Natural killer cell (primary cell): ENCODE measurements around the gene TIMM23. TPM values are rescaled to one million over a fixed set of nuclear protein-coding genes. Genes with fewer than 3 reads are reported as not detected.
A peak's percentile ranks its signal among the peaks of the same experiment; 100 is the strongest.
"Not testable (repeated sequence)": the region's sequence is repeated elsewhere in the genome, so short reads cannot be mapped to it uniquely, and the experiment has no call there.

ENCODE experiments used
- ATAC-seq, 3 donors: fragments of 150-1000 bp in 2 of 3; fragments of 200-7000 bp in 1 of 3; cut with Tn5 transposase; 1 replicate in 1 of 3; 2 replicates in 2 of 3; pipeline ENCODE4 v1.10.0; 2021; ENCODE audit warnings: mild to moderate bottlenecking in 2 of 3, moderate library complexity in 2 of 3
- DNase-seq, 2 donors: peaks; one replicate each; pipeline versions ENCODE4 v3.0.0 to v3.0.0-alpha.2; 2013 to 2021; ENCODE audit warnings: mixed read lengths in 1 of 2
- H3K27ac ChIP-seq: one replicate; pipeline ENCODE4 v1.5.1; 2013; ENCODE audit warnings: mild to moderate bottlenecking, low read length
- H3K27me3 ChIP-seq: one replicate; pipeline ENCODE4 v1.6.1; 2013; ENCODE audit warnings: low read length; ENCODE audit not compliant: control insufficient read depth, insufficient read depth
- H3K36me3 ChIP-seq: one replicate; pipeline ENCODE4 v1.6.1; 2013; ENCODE audit warnings: low read length; ENCODE audit not compliant: control insufficient read depth, insufficient read depth
- H3K4me1 ChIP-seq: one replicate; pipeline ENCODE4 v1.6.1; 2013; ENCODE audit warnings: low read length; ENCODE audit not compliant: control insufficient read depth, insufficient read depth
- H3K4me3 ChIP-seq: one replicate; pipeline ENCODE4 v1.5.1; 2013; ENCODE audit warnings: low read length
- H3K9me3 ChIP-seq: one replicate; pipeline ENCODE4 v1.6.1; 2013; ENCODE audit warnings: low read length; ENCODE audit not compliant: control insufficient read depth, insufficient read depth
- H3K27ac Mint-ChIP-seq, 2 donors: one replicate each; pipeline ENCODE4 v1.8.0; 2022; ENCODE audit warnings: mild to moderate bottlenecking in 2 of 2, mixed read lengths in 2 of 2, moderate library complexity in 1 of 2
- H3K27me3 Mint-ChIP-seq, 2 donors: one replicate each; pipeline ENCODE4 v1.8.0; 2022; ENCODE audit warnings: low read depth in 2 of 2, mixed read lengths in 2 of 2
- H3K36me3 Mint-ChIP-seq: one replicate; pipeline ENCODE4 v1.8.0; 2022; ENCODE audit warnings: mixed read lengths
- H3K4me1 Mint-ChIP-seq, 2 donors: one replicate each; pipeline ENCODE4 v1.8.0; 2022; ENCODE audit warnings: mixed read lengths in 2 of 2
- H3K4me3 Mint-ChIP-seq: one replicate; pipeline ENCODE4 v1.8.0; 2022; ENCODE audit warnings: mild to moderate bottlenecking, moderate library complexity, mixed read lengths
- H3K9me3 Mint-ChIP-seq, 2 donors: one replicate each; pipeline ENCODE4 v1.8.0; 2022; ENCODE audit warnings: mixed read lengths in 2 of 2
- CTCF ChIP-seq: fragments of 200-600 bp; IDR thresholded peaks from one replicate; pipeline ENCODE4 v1.8.0; 2022; ENCODE audit warnings: antibody characterized with exemption
- WGBS: methylation state at CpG from one replicate; pipeline ENCODE4 v1.1.7; 2013; ENCODE audit warnings: missing lambda C conversion rate; ENCODE audit not compliant: insufficient coverage; 5-methylcytosine and 5-hydroxymethylcytosine counted together
- intact Hi-C: fragments of 100-400 bp; cut with micrococcal nuclease; formaldehyde crosslinking; loops from one replicate; pipeline ENCODE4 v1.14.2; 2022
- total RNA-seq, 4 donors: library from RNA; stranded (reverse); fragments of 120-200 nt in 1 of 4; gene quantifications; one replicate each; pipeline versions ENCODE4 v1.2.3 to v1.2.4, GENCODE V29; 2013 to 2022

Gene TIMM23
- total RNA-seq, 3 donors from 2014 or later (not counting 1 experiment from before 2014, with no cell fraction given) = 26.9 to 31.5 (median 27.3) TPM

DNA sequence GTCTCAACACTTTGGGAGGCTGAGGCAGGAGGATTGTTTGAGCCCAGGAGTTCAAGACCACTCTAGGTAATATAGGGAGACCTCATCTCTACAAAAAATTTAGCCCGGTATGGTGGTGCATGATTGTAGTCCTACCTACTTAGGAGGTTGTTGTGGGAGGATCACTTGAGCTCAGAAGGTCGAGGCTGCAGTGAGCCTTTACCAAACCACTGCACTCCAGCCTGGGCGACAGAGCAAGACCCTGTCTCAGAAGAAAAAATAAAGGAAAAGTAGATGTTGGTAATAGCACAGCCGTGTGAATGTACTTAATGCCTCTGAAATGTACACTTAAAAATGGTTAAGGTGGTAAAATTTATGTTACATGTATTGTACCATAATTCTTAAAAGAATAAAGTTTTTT lies 25.3 kb downstream of the TIMM23 start:
- WGBS = 90% methylated on average over 4 of the region's 4 CpGs
- Histone ChIP-seq H3K4me3 (no peak overlapping the region), H3K27ac (no peak overlapping the region), H3K4me1 (no peaks in the 10 kb centered on the region), H3K36me3 (peaks cover 29% of the 10 kb centered on the region), H3K9me3 (no peaks in the 10 kb centered on the region), H3K27me3 (no peaks in the 10 kb centered on the region)
- H3K27me3 Mint-ChIP-seq = no peaks in the 10 kb centered on the region
- DNase-seq (no peak), ATAC-seq (no peak)
- H3K9me3 Mint-ChIP-seq = no peaks in the 10 kb centered on the region
- intact Hi-C loops = no loop called here
- TF ChIP-seq CTCF = no peak
- no peaks in the 10 kb centered on the region for H3K36me3 Mint-ChIP-seq
- peaks cover 0 to 6% of the 10 kb centered on the region in 2 donors for H3K4me1 Mint-ChIP-seq
- H3K4me3 Mint-ChIP-seq = no peak overlapping the region
- peak overlapping the region in 1 of 2 donors; percentile 38 for H3K27ac Mint-ChIP-seq

- H3K9me3 Mint-ChIP-seq = no peaks in the 10 kb centered on the region
- no peak overlapping the region for H3K27ac ChIP-seq
- H3K4me3 Mint-ChIP-seq = no peak overlapping the region
- intact Hi-C loops = no loop called here
- H3K9me3 ChIP-seq = no peaks in the 10 kb centered on the region
- no peaks in the 10 kb centered on the region for H3K27me3 Mint-ChIP-seq
- TF ChIP-seq CTCF = no peak
- H3K36me3 Mint-ChIP-seq = no peaks in the 10 kb centered on the region
- peak overlapping the region; percentile 31 to 47 for H3K27ac Mint-ChIP-seq
- peaks cover 0 to 6% of the 10 kb centered on the region in 2 donors for H3K4me1 Mint-ChIP-seq
- H3K27me3 ChIP-seq = no peaks in the 10 kb centered on the region
- DNase-seq = no peak
- no peak for ATAC-seq
- WGBS = 100% methylated on average over 3 of the region's 5 CpGs
- H3K4me3 ChIP-seq = no peak overlapping the region
- no peaks in the 10 kb centered on the region for H3K4me1 ChIP-seq
- peaks cover 34% of the 10 kb centered on the region for H3K36me3 ChIP-seq
These were observed 25.9 kb downstream of the TIMM23 start for GRCh38 chr10:45997994-45998763.

GRCh38 chr10:45999955-46000354 lies 27.7 kb downstream of the TIMM23 start:
- H3K4me1 ChIP-seq, H3K9me3 ChIP-seq, H3K27ac ChIP-seq, H3K4me3 Mint-ChIP-seq, H3K9me3 Mint-ChIP-seq, ATAC-seq, H3K4me1 Mint-ChIP-seq, intact Hi-C loops, DNase-seq, H3K27me3 ChIP-seq, H3K27me3 Mint-ChIP-seq, H3K36me3 Mint-ChIP-seq, H3K4me3 ChIP-seq, H3K27ac Mint-ChIP-seq: not testable (repeated sequence)
- 94% methylated on average over 5 of the region's 5 CpGs for WGBS
- peaks cover 47% of the 10 kb centered on the region for H3K36me3 ChIP-seq

DNA sequence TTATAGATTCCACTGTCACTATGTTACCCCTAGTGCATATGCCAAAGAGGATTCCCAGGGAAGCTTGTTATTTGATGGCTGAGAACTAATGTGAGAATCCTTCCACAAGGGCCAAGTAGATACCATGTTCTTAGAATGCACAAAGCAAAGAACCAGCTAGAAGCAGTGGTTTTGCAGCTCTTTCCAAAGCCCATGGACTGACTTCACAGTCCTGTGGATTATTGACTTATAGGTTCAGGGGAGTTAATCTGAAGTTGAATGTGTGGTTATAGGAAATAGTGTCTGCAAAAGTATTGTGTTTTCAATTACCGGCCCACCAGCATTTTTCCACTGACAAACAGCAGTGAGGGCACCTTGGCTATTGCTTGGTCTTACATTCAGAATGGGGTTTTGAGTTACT lies 28.2 kb downstream of the TIMM23 start:
- no peak overlapping the region for H3K27ac Mint-ChIP-seq
- DNase-seq (no peak), ATAC-seq (no peak)
- no peak for TF ChIP-seq CTCF
- intact Hi-C loops = no loop called here
- H3K27me3 Mint-ChIP-seq = no peaks in the 10 kb centered on the region
- H3K4me1 Mint-ChIP-seq = peaks cover 0 to 6% of the 10 kb centered on the region in 2 donors
- no peaks in the 10 kb centered on the region for H3K36me3 Mint-ChIP-seq
- peaks cover 53% of the 10 kb centered on the region for H3K36me3 ChIP-seq
- H3K27ac ChIP-seq = no peak overlapping the region
- H3K9me3 Mint-ChIP-seq = no peaks in the 10 kb centered on the region
- H3K4me1 ChIP-seq = no peaks in the 10 kb centered on the region
- H3K4me3 Mint-ChIP-seq = no peak overlapping the region
- no peak overlapping the region for H3K4me3 ChIP-seq
- WGBS = 100% methylated on average over 1 of the region's 1 CpG
- H3K27me3 ChIP-seq = no peaks in the 10 kb centered on the region
- no peaks in the 10 kb centered on the region for H3K9me3 ChIP-seq
